ENCODE data around the gene INTS1.

Gene INTS1

GRCh38 chr7:1431226-1431625 lies 73.0 kb downstream of the INTS1 start:
- DNase-seq (ENCODE audit: low read depth) = no peak

DNA sequence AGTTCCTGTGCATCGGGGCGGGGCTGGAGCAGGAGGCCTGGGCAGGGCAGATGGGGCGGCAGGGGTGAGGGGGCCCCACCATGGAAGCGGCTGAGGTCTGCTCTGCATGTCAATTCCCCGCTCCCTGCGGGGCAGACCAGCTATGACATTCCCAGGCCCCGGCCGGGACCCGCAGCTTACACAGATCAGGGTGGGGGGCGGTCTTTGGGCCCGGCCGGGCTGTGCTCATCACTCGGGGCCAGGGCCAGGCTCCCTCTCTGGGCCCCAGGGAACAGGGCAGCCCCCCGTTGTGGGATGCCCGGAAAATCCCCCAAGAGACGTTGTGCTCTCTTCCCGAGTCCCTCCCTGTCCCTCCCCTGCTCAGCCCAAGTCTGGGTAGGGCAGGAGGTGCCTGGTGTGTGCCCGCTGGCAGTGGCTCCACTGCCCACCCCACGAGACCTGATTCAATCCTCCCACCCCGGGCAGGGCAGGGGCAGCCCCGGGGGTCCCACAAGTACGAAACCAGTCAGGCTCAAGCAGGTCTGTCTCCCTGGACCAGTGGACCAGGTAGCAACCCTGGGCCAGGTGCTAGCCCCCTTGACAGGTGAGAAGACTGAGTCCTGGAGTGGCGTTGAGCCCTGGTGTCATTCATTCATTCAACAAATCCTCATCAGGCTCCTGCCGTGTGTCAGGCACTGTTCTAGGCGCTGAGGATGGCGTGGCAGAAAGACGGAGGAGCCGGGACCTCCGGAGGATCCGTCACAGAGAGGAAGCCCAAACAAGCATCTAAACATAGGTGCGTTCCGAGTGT lies 73.9 kb downstream of the INTS1 start:
- no peak for DNase-seq (ENCODE audit: low read depth)

DNA sequence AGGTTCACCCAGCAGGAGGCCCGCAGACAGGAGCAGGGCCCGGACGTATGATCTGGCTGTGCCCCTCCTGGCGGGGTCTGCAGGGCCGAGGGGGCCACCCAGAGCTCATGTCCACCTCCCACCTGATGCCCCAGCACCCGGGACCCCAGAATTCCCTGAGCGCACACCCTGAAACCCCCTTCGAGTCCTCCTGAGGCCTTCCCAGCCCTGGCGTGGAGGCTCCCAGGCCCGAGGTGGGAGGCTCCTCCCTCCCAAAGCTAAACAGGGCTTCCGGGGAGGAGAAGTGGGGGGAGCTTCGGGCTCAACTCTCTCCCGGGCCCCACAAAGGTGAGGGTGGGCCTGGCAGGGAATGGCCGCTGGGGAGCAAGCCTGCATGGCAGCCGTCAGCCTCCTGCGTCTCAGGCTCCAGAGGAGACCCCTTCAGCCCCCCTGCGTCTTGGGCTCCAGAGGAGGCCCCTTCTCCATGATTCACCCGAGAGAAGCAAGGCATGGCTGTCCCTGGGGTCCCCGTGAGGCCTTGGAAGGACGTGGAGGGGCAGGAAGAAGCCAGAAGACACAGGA lies 75.2 kb downstream of the INTS1 start:
- no peak for DNase-seq (ENCODE audit: low read depth)

DNA sequence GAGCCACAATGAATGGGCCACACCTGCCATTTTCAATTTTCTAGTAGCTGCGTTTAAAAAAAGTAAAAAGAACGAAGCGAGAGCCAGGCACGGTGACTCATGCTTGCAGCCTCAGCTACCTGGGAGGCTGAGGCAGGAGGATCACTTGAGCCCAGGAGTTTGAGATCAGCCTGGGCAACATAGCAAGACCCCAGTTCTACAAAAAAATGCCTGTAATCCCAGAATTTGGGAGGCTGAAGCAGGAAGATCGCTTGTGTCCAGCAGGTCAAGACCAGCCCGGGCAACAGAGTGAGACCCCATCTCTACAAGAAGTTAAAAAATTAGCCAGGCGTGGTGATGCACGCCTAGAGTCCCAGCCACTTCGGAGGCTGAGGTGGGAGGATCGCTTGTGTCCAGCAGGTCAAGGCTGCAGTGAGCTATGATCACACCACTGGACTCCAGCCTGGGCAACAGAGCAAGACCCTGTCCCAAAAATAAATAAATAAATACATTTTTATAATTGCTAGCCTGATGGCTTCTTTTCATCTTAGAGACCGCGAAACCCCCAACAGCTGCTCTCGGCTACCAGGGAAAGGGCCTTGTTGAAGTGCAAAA lies 77.0 kb downstream of the INTS1 start:
- DNase-seq (ENCODE audit: low read depth) = no peak

DNA sequence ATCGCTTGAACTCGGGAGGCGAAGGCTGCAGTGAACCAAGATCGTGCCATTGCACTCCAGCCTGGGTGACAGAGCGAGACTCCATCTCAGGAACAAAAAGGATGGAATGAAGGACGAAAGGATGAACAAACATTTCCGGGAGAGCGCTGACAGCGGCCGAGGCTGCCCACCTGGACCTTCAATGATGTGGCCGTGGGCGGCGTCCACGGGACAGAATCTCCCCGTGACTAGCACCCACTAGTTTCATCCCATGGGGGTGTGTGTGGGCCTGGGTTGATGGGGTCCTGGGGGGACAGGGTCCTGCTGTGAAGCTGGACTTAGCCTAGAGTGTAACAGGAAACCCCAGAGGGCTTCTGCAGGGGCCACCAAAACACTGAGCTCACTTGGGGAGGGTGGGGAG lies 77.7 kb downstream of the INTS1 start:
- no peak for DNase-seq (ENCODE audit: low read depth)

GRCh38 chr7:1425292-1426136 lies 78.7 kb downstream of the INTS1 start:
- DNase-seq (ENCODE audit: low read depth) = peak; percentile 19

DNA sequence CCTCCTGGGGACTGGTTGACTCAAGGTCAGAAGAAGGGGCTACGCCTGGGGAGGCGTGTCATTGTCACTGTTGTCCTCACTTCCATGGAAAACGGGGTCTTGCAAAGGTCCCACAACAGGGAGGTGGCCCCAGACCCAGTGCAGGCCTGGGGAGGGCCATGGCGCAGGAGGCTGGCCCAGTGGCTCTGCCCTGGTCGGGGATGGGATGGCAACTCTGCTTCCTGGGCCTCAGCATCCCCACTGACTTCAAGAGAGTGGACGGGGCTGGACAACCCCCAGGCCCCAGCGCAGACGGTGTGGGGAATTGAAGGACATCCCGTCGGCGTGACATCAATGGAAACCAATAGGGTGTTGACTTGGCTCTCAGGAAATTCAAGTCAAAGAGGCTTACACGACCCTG lies 80.1 kb downstream of the INTS1 start:
- DNase-seq (ENCODE audit: low read depth) = no peak

GRCh38 chr7:1423264-1423811 lies 80.9 kb downstream of the INTS1 start:
- no peak for DNase-seq (ENCODE audit: low read depth)

- no peak for DNase-seq (ENCODE audit: low read depth)
Measured at GRCh38 chr7:1422512-1423263, 81.5 kb downstream of the INTS1 start.

- no peak for DNase-seq (ENCODE audit: low read depth)
Measured at GRCh38 chr7:1421946-1422345, 82.2 kb downstream of the INTS1 start.

- DNase-seq (ENCODE audit: low read depth) = no peak
Measured at GRCh38 chr7:1421020-1421790, 83.0 kb downstream of the INTS1 start.

Measured in iris pigment epithelial cell (primary cell).